DMS53 treated with DMSO at 0.1 percent for 48 hours (cell line): Measurements from ENCODE around the gene GHRL.

Source experiments
- DNase-seq: peaks from one replicate; lab custom pipeline; 2025; ENCODE audit not compliant: unreplicated experiment; lab: John Stamatoyannopoulos, UW

GHRL gene

GRCh38 chr3:10248184-10248983, 44.4 kb downstream of the GHRL start, which contains the start of gene TATDN2:
TATDN2 (plus strand) TSS chr3:10248459; CDS start chr3:10249201, 742 bp downstream.
- DNase-seq: peak; percentile 64

GRCh38 chr3:10247679-10248183, 45.0 kb downstream of the GHRL start:
- no peak for DNase-seq

GRCh38 chr3:10245081-10245712, 47.5 kb downstream of the GHRL start:
- DNase-seq: no peak

GRCh38 chr3:10244009-10244408, 48.7 kb downstream of the GHRL start:
- DNase-seq: no peak

- DNase-seq: no peak
Observed at GRCh38 chr3:10242182-10243065, 50.3 kb downstream of the GHRL start.

- no peak for DNase-seq
Observed at GRCh38 chr3:10240799-10241198, 51.9 kb downstream of the GHRL start.

GRCh38 chr3:10238345-10239183, 54.2 kb downstream of the GHRL start:
- DNase-seq: no peak
